GM12892 (cell line): ENCODE results near the gene TBXA2R.

Experiments used
- DNase-seq: peaks from one replicate; pipeline ENCODE4 v3.0.0; 2011; ENCODE audit not compliant: insufficient read length
- FAIRE-seq: peaks from 2 replicates; lab custom pipeline; 2011; peaks lifted over from hg19 to GRCh38; lab: Jason Lieb, UNC
- POLR2A ChIP-seq: IDR thresholded peaks from 2 replicates; pipeline ENCODE4 v1.6.1; 2011; ENCODE audit warnings: low read depth, low read length, control low read depth
- POLR2AphosphoS5 ChIP-seq: IDR thresholded peaks from 2 replicates; pipeline ENCODE4 v1.6.1; 2011; ENCODE audit warnings: low read depth, low read length, control low read depth
- TAF1 ChIP-seq: IDR thresholded peaks from 2 replicates; pipeline ENCODE4 v1.6.1; 2011; ENCODE audit warnings: low read depth, mild to moderate bottlenecking, control low read depth, low read length, borderline replicate concordance

Gene TBXA2R

GRCh38 chr19:3646336-3647092 lies 39.8 kb upstream of the TBXA2R start:
- no peak for FAIRE-seq
- no peak for DNase-seq
- TF ChIP-seq POLR2AphosphoS5: no peak
- no peak for TF ChIP-seq POLR2A
- TF ChIP-seq TAF1: no peak

GRCh38 chr19:3645726-3646125 lies 39.1 kb upstream of the TBXA2R start:
- DNase-seq (no peak), FAIRE-seq (no peak)

DNA sequence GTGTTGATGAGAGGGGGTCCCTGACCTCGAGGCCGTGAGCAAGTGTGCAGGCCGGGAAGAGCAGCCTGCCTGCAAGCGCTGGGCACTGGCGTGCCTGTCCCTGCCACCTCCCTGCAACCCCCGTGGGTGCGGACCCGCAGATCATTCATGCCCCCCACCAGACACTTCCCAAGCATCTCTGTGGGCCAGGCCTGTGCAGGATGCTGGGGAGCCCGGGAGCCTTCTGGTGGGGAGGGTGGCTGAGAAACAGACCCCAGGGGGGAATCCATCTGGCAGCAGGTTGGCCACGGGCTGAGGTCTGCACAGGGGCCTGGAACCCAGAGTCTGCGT lies 38.4 kb upstream of the TBXA2R start:
- no peak for FAIRE-seq

More at GRCh38 chr19:3645726-3646125, 39.1 kb upstream of the TBXA2R start:
- TF ChIP-seq POLR2A: no peak
- TF ChIP-seq TAF1: no peak
- no peak for TF ChIP-seq POLR2AphosphoS5

DNA sequence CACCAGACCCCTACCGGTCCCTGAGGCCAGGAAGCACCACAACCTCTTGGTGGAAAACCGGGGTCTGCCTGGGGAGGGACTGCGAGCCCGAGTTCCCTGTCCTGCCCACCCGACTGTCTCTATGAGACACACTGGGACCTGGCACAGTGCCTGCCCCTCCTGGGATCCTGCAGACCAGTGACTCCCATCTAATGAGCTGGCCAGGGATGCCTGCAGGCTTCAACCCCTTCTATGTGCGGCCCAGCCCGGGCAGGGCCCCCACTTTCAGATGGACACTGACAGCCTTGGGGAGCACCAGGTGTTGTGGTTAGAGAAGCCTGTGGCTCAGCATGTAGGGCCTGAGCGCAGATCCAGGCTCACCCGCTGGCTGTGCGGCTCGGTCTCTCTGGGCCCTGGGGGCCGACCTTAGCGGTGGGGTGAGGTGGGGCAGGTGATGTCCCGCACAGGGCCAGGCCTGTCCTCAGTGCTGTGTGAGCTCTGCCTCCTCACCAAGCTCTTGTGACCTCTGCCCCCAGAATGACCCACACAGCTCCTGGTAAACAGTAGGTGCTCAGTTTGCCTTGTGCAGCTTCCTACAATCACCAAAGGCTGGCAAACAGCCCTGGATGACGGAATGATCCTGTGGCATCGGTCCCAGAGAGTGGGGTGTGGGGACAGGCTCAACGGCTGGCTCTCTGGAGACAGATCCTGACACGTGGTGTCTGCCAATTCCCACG lies 37.8 kb upstream of the TBXA2R start:
- TF ChIP-seq POLR2A: no peak
- TF ChIP-seq POLR2AphosphoS5: no peak
- TF ChIP-seq TAF1: no peak
- FAIRE-seq: no peak
- DNase-seq: no peak

More for the DNA sequence above, 38.4 kb upstream of the TBXA2R start:
- no peak for DNase-seq
- TF ChIP-seq TAF1 (no peak), POLR2A (no peak), POLR2AphosphoS5 (no peak)

DNA sequence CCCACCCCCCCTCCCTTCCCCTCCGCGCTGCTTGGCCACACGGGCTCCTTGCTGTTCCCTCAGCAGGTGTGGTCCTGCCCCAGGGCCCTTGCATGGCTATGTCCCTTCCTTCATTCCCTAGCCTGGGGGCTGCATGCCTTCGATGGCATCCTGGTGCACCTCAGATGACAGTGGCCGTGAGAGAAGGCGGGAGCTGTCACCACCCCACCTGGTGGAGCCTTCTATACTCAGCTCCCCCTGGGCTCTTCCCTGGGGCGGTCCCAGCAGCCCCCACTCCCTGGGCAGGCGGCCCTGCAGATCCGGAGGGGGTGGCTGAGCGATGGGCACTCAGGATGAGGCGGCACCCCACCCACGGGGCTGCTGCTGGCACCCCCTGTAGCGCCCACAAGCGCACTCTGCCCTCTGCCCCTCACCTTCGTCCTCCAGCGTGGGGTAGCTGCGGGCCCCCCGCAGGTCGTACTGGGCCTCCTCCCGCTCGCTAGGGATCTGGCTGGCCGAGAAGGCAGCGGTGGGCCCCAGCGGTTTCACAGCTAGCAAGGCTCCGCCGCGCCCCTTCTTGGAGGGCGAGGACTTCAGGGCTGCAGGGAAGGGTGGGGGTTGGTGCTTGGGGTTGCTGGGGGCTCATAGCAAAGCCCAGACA lies 37.1 kb upstream of the TBXA2R start:
- FAIRE-seq (no peak), DNase-seq (no peak)
- TF ChIP-seq POLR2A (no peak), TAF1 (no peak), POLR2AphosphoS5 (no peak)

GRCh38 chr19:3642987-3643673 lies 36.5 kb upstream of the TBXA2R start:
- TF ChIP-seq POLR2AphosphoS5: no peak
- no peak for TF ChIP-seq POLR2A
- TF ChIP-seq TAF1: no peak
- FAIRE-seq: no peak
- no peak for DNase-seq

DNA sequence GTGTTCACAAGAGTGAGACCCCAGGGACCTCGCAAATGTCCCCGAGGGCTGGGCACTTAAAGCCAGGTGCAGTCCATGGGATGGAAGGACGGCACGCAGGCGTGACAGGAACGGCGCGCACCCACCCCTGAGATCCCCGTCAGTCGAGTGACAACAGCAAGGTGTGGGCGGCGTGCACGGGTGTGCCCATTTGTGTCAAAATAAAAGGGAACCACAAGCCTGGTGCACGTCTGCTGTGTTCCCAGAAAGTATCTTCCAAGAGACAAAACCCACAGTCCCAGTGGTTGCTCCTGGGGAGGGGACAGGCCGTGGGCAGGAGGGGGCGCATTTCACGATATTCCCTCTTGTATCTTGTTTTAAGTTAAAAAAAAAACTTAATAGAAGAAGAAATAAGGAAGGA lies 35.6 kb upstream of the TBXA2R start:
- no peak for TF ChIP-seq POLR2A
- TF ChIP-seq TAF1: no peak
- FAIRE-seq (no peak), DNase-seq (no peak)

DNA sequence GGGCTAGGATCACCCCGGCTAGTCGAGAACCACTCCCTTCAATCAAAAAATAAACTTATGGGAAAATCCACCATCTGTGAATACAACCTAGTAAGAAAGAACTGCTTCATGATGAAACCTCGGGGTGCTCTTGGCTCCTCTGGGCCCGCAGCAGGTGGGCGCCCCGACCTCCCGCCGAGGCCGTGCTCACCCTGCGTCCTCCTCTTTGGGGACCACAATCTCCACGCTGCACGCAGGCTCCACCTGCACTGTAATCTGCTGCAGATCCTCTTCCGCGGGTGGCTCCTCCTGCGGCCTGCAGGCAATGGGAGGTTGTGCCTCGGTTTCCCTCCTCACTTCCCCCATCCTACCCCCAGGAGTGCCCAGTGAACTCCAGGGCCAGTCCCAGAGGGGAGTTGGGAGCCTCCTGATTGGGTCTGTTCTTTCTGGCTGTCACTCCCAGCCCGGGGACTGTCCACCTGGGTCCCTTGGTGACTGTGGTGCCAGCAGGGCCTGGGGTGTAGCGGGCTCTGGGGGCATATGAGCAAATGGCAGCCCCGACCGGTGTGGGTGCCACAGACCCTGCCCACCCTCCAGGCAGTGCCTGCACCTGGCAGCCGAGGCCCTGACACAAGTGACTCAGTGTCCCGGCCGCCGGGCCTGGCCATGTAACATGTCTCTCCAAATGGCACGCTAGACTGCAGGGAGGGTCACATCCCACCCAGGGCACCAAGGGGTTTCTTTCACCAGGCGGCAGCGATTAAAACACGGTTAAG lies 35.0 kb upstream of the TBXA2R start:
- FAIRE-seq: no peak
- no peak for DNase-seq
- TF ChIP-seq POLR2A (no peak), POLR2AphosphoS5 (no peak), TAF1 (no peak)

GRCh38 chr19:3639479-3639878 lies 32.8 kb upstream of the TBXA2R start:
- no peak for FAIRE-seq
- no peak for DNase-seq

More at GRCh38 chr19:3639479-3639878, 32.8 kb upstream of the TBXA2R start:
- TF ChIP-seq POLR2A (no peak), TAF1 (no peak), POLR2AphosphoS5 (no peak)
